ENCODE measurements around the gene TRIO.

TRIO gene

GRCh38 chr5:14292766-14293658, 149.9 kb downstream of the TRIO start:
- H3K9me3 Mint-ChIP-seq = no peaks in the 10 kb centered on the region
- H3K4me3 Mint-ChIP-seq = no peak overlapping the region
- no peak overlapping the region for H3K27ac Mint-ChIP-seq
- ATAC-seq = no peak
- no peaks in the 10 kb centered on the region for H3K36me3 Mint-ChIP-seq (ENCODE audit: low read depth)
- H3K27me3 Mint-ChIP-seq = no peaks in the 10 kb centered on the region
- H3K4me1 Mint-ChIP-seq = no peaks in the 10 kb centered on the region
- DNase-seq = no peak

GRCh38 chr5:14295610-14296009, 152.5 kb downstream of the TRIO start:
- Mint-ChIP-seq H3K9me3 (no peaks in the 10 kb centered on the region), H3K4me3 (no peak overlapping the region), H3K4me1 (no peaks in the 10 kb centered on the region), H3K27me3 (no peaks in the 10 kb centered on the region), H3K36me3 (ENCODE audit: low read depth) (no peaks in the 10 kb centered on the region), H3K27ac (no peak overlapping the region)
- DNase-seq = no peak
- no peak for ATAC-seq

- Mint-ChIP-seq H3K9me3 (no peaks in the 10 kb centered on the region), H3K27me3 (no peaks in the 10 kb centered on the region), H3K4me3 (no peak overlapping the region), H3K36me3 (ENCODE audit: low read depth) (no peaks in the 10 kb centered on the region), H3K4me1 (no peaks in the 10 kb centered on the region), H3K27ac (no peak overlapping the region)
- DNase-seq (no peak), ATAC-seq (no peak)
Measured at GRCh38 chr5:14296533-14297331, 153.6 kb downstream of the TRIO start.

GRCh38 chr5:14297697-14298096, 154.6 kb downstream of the TRIO start:
- DNase-seq = no peak
- no peaks in the 10 kb centered on the region for H3K36me3 Mint-ChIP-seq (ENCODE audit: low read depth)
- no peaks in the 10 kb centered on the region for H3K4me1 Mint-ChIP-seq
- H3K27ac Mint-ChIP-seq = no peak overlapping the region
- no peaks in the 10 kb centered on the region for H3K27me3 Mint-ChIP-seq
- H3K9me3 Mint-ChIP-seq = no peaks in the 10 kb centered on the region
- no peak for ATAC-seq
- H3K4me3 Mint-ChIP-seq = no peak overlapping the region

GRCh38 chr5:14298126-14298847, 155.1 kb downstream of the TRIO start:
- Mint-ChIP-seq H3K27me3 (no peaks in the 10 kb centered on the region), H3K4me1 (no peaks in the 10 kb centered on the region), H3K36me3 (ENCODE audit: low read depth) (no peaks in the 10 kb centered on the region), H3K9me3 (no peaks in the 10 kb centered on the region), H3K27ac (no peak overlapping the region), H3K4me3 (no peak overlapping the region)
- ATAC-seq (no peak), DNase-seq (no peak)

GRCh38 chr5:14299666-14300065, 156.5 kb downstream of the TRIO start:
- ATAC-seq (no peak), DNase-seq (no peak)
- Mint-ChIP-seq H3K9me3 (no peaks in the 10 kb centered on the region), H3K4me1 (no peaks in the 10 kb centered on the region), H3K4me3 (no peak overlapping the region), H3K36me3 (ENCODE audit: low read depth) (no peaks in the 10 kb centered on the region), H3K27ac (no peak overlapping the region), H3K27me3 (no peaks in the 10 kb centered on the region)

GRCh38 chr5:14301186-14301585, 158.0 kb downstream of the TRIO start:
- no peak for ATAC-seq
- Mint-ChIP-seq H3K4me1 (no peaks in the 10 kb centered on the region), H3K9me3 (no peaks in the 10 kb centered on the region), H3K36me3 (ENCODE audit: low read depth) (no peaks in the 10 kb centered on the region), H3K27me3 (no peaks in the 10 kb centered on the region), H3K4me3 (no peak overlapping the region), H3K27ac (no peak overlapping the region)
- no peak for DNase-seq

GRCh38 chr5:14302330-14302729, 159.2 kb downstream of the TRIO start:
- H3K4me3 Mint-ChIP-seq = no peak overlapping the region
- no peaks in the 10 kb centered on the region for H3K36me3 Mint-ChIP-seq (ENCODE audit: low read depth)
- no peak for DNase-seq
- H3K4me1 Mint-ChIP-seq = no peaks in the 10 kb centered on the region
- H3K9me3 Mint-ChIP-seq = no peaks in the 10 kb centered on the region
- H3K27me3 Mint-ChIP-seq = no peaks in the 10 kb centered on the region
- no peak for ATAC-seq
- no peak overlapping the region for H3K27ac Mint-ChIP-seq

GRCh38 chr5:14305045-14305444, 161.9 kb downstream of the TRIO start:
- no peak for ATAC-seq
- H3K27ac Mint-ChIP-seq = no peak overlapping the region
- H3K27me3 Mint-ChIP-seq = peaks cover 3% of the 10 kb centered on the region

GRCh38 chr5:14306329-14306815, 163.2 kb downstream of the TRIO start:
- Mint-ChIP-seq H3K4me3 (no peak overlapping the region), H3K27me3 (peaks cover 3% of the 10 kb centered on the region), H3K9me3 (peaks cover 5% of the 10 kb centered on the region), H3K27ac (no peak overlapping the region), H3K4me1 (no peaks in the 10 kb centered on the region), H3K36me3 (ENCODE audit: low read depth) (no peaks in the 10 kb centered on the region)
- DNase-seq (no peak), ATAC-seq (no peak)

More at GRCh38 chr5:14305045-14305444, 161.9 kb downstream of the TRIO start:
- Mint-ChIP-seq H3K9me3 (peaks cover 5% of the 10 kb centered on the region), H3K36me3 (ENCODE audit: low read depth) (no peaks in the 10 kb centered on the region), H3K4me3 (no peak overlapping the region), H3K4me1 (no peaks in the 10 kb centered on the region)
- DNase-seq = no peak

- H3K4me3 Mint-ChIP-seq = no peak overlapping the region
- H3K36me3 Mint-ChIP-seq (ENCODE audit: low read depth) = no peaks in the 10 kb centered on the region
- no peak overlapping the region for H3K27ac Mint-ChIP-seq
- peaks cover 3% of the 10 kb centered on the region for H3K27me3 Mint-ChIP-seq
- DNase-seq = no peak
- H3K4me1 Mint-ChIP-seq = no peaks in the 10 kb centered on the region
- peaks cover 5% of the 10 kb centered on the region for H3K9me3 Mint-ChIP-seq
- no peak for ATAC-seq
Measured at GRCh38 chr5:14308384-14309154, 165.4 kb downstream of the TRIO start.

- Mint-ChIP-seq H3K4me3 (no peak overlapping the region), H3K4me1 (no peaks in the 10 kb centered on the region), H3K27ac (no peak overlapping the region), H3K9me3 (peaks cover 5% of the 10 kb centered on the region), H3K27me3 (peaks cover 3% of the 10 kb centered on the region), H3K36me3 (ENCODE audit: low read depth) (no peaks in the 10 kb centered on the region)
- no peak for DNase-seq
- ATAC-seq = no peak
Measured at GRCh38 chr5:14309199-14309598, 166.1 kb downstream of the TRIO start.

GRCh38 chr5:14309878-14310531, 166.9 kb downstream of the TRIO start:
- DNase-seq = no peak
- H3K36me3 Mint-ChIP-seq (ENCODE audit: low read depth) = no peaks in the 10 kb centered on the region
- peaks cover 3% of the 10 kb centered on the region for H3K27me3 Mint-ChIP-seq
- H3K27ac Mint-ChIP-seq = no peak overlapping the region
- no peak for ATAC-seq
- H3K9me3 Mint-ChIP-seq = peaks cover 5% of the 10 kb centered on the region
- no peak overlapping the region for H3K4me3 Mint-ChIP-seq
- H3K4me1 Mint-ChIP-seq = no peaks in the 10 kb centered on the region
